ENCODE data around the gene TOR4A. TPM values are rescaled to one million over a fixed set of nuclear protein-coding genes. Genes with fewer than 3 reads are reported as not detected.

The TOR4A gene
- total RNA-seq, 1 donor from 2014 or later: 16.5 TPM

Other genes with a start within 250 kb of the TOR4A start
- 28.2 TPM for gene ABCA2, start 249.5 kb upstream of the TOR4A start, total RNA-seq
- gene FUT7, start 245.6 kb upstream of the TOR4A start, total RNA-seq: 0.11 TPM
- gene NPDC1, start 231.5 kb upstream of the TOR4A start, total RNA-seq: 69.0 TPM
- gene ENTPD2, start 223.7 kb upstream of the TOR4A start, total RNA-seq: 2.7 TPM
- gene SAPCD2, start 207.2 kb upstream of the TOR4A start, total RNA-seq: 0.22 TPM
- 13.6 TPM for gene UAP1L1, start 200.2 kb upstream of the TOR4A start, total RNA-seq
- gene MAN1B1, start 190.7 kb upstream of the TOR4A start, total RNA-seq: 20.4 TPM
- 143 TPM for gene DPP7, start 163.0 kb upstream of the TOR4A start, total RNA-seq
- gene GRIN1, start 138.6 kb upstream of the TOR4A start, total RNA-seq: not detected
- gene LRRC26, start 107.7 kb upstream of the TOR4A start, total RNA-seq: not detected
- gene TMEM210, start 105.7 kb upstream of the TOR4A start, total RNA-seq: not detected
- gene ANAPC2, start 89.2 kb upstream of the TOR4A start, total RNA-seq: 35.0 TPM
- 70.7 TPM for gene SSNA1, start 89.0 kb upstream of the TOR4A start, total RNA-seq
- gene TPRN, start 77.0 kb upstream of the TOR4A start, total RNA-seq: 27.9 TPM
- gene TMEM203, start 72.1 kb upstream of the TOR4A start, total RNA-seq: 44.6 TPM
- gene NDOR1, start 72.0 kb upstream of the TOR4A start, total RNA-seq: 5.9 TPM
- 26.0 TPM for gene RNF208, start 55.5 kb upstream of the TOR4A start, total RNA-seq
- not detected for gene CYSRT1, start 52.6 kb upstream of the TOR4A start, total RNA-seq
- not detected for gene RNF224, start 50.2 kb upstream of the TOR4A start, total RNA-seq
- not detected for gene SLC34A3, start 46.8 kb upstream of the TOR4A start, total RNA-seq
- gene TUBB4B, start 36.4 kb upstream of the TOR4A start, total RNA-seq: 620 TPM
- gene STPG3, start 26.4 kb upstream of the TOR4A start, total RNA-seq: 1.4 TPM
- gene NELFB, start 22.4 kb upstream of the TOR4A start, total RNA-seq: 37.9 TPM
- gene NRARP, start 24.5 kb downstream of the TOR4A start, total RNA-seq: 4.7 TPM
- gene EXD3, start 145.4 kb downstream of the TOR4A start, total RNA-seq: 6.8 TPM
- gene NOXA1, start 145.7 kb downstream of the TOR4A start, total RNA-seq: 2.2 TPM
- gene ENTPD8, start 163.6 kb downstream of the TOR4A start, total RNA-seq: not detected
- gene NSMF, start 181.6 kb downstream of the TOR4A start, total RNA-seq: 11.5 TPM